ENCODE data around the gene PNPLA8. TPM values are rescaled to one million over a fixed set of nuclear protein-coding genes. Genes with fewer than 3 reads are reported as not detected.

PNPLA8 gene
- polyA plus RNA-seq, 3 donors: 10.2 to 80.0 (median 55.5) TPM

- H3K27me3 Mint-ChIP-seq (ENCODE audit: low read depth in 3 of 3): peaks cover 16 to 35% (median 19%) of the 10 kb centered on the region in 3 donors
- no peak overlapping the region for H2AFZ ChIP-seq (ENCODE audit: insufficient read depth, low read depth, low read length, poor library complexity, severe bottlenecking)
- H3K27me3 ChIP-seq (ENCODE audit: control insufficient read depth in 2 of 2, insufficient read depth in 2 of 2, low read length in 2 of 2): peaks cover 34 to 43% of the 10 kb centered on the region in 2 donors
- no peaks in the 10 kb centered on the region for H3K36me3 ChIP-seq (replicated peaks in 1 of 2; ENCODE audit: control insufficient read depth in 1 of 2, insufficient read depth in 2 of 2, low read length in 2 of 2)
- no peaks in the 10 kb centered on the region for H4K20me1 ChIP-seq (ENCODE audit: insufficient read depth, low read length)
- no peak overlapping the region for H3K27ac Mint-ChIP-seq
- no peak overlapping the region for H3K4me3 Mint-ChIP-seq
- H3K9me3 ChIP-seq (replicated peaks in 1 of 2; ENCODE audit: control insufficient read depth in 1 of 2, insufficient read depth in 1 of 2, low read length in 2 of 2): no peaks in the 10 kb centered on the region
- no peak for TF ChIP-seq CTCF (IDR thresholded peaks at IDR 0.05)
- no peak overlapping the region for H3K4me3 ChIP-seq (replicated peaks in 1 of 3; ENCODE audit: low read depth in 2 of 3, low read length in 3 of 3)
- H3K79me2 ChIP-seq (ENCODE audit: insufficient read depth, low read length): no peaks in the 10 kb centered on the region
- 93% methylated on average over 1 of the region's 4 CpGs for WGBS (ENCODE audit: insufficient coverage)
- no peaks in the 10 kb centered on the region for H3K9me3 Mint-ChIP-seq
- H3K9ac ChIP-seq (ENCODE audit: insufficient read depth, low read length, poor library complexity, severe bottlenecking): no peak overlapping the region
- DNase-seq: no peak
- H3K36me3 Mint-ChIP-seq: no peaks in the 10 kb centered on the region
- intact Hi-C loops (cut with micrococcal nuclease): no loop called here
- H3K4me1 ChIP-seq (ENCODE audit: control insufficient read depth in 1 of 2, insufficient read depth in 2 of 2, low read length in 2 of 2): peaks cover 0 to 5% of the 10 kb centered on the region in 2 donors
- no peak overlapping the region for H3K27ac ChIP-seq (ENCODE audit: low read depth in 1 of 2, low read length in 2 of 2)
- H3K4me1 Mint-ChIP-seq: peaks cover 8% of the 10 kb centered on the region
- no peak overlapping the region for H3K4me2 ChIP-seq (replicated peaks; ENCODE audit: extremely low read depth, low read length, poor library complexity, severe bottlenecking)
Observed at GRCh38 chr7:108424013-108424412, 101.9 kb downstream of the PNPLA8 start.

- Histone ChIP-seq H2AFZ (ENCODE audit: insufficient read depth, low read depth, low read length, poor library complexity, severe bottlenecking) (no peak overlapping the region), H3K9ac (ENCODE audit: insufficient read depth, low read length, poor library complexity, severe bottlenecking) (no peak overlapping the region), H3K4me1 (ENCODE audit: control insufficient read depth in 1 of 2, insufficient read depth in 2 of 2, low read length in 2 of 2) (peaks cover 0 to 5% of the 10 kb centered on the region in 2 donors), H3K4me3 (replicated peaks in 1 of 3; ENCODE audit: low read depth in 2 of 3, low read length in 3 of 3) (no peak overlapping the region), H3K36me3 (replicated peaks in 1 of 2; ENCODE audit: control insufficient read depth in 1 of 2, insufficient read depth in 2 of 2, low read length in 2 of 2) (no peaks in the 10 kb centered on the region), H3K79me2 (ENCODE audit: insufficient read depth, low read length) (no peaks in the 10 kb centered on the region), H3K9me3 (replicated peaks in 1 of 2; ENCODE audit: control insufficient read depth in 1 of 2, insufficient read depth in 1 of 2, low read length in 2 of 2) (no peaks in the 10 kb centered on the region), H3K4me2 (replicated peaks; ENCODE audit: extremely low read depth, low read length, poor library complexity, severe bottlenecking) (no peak overlapping the region), H3K27me3 (ENCODE audit: control insufficient read depth in 2 of 2, insufficient read depth in 2 of 2, low read length in 2 of 2) (peaks cover 36 to 48% of the 10 kb centered on the region in 2 donors), H4K20me1 (ENCODE audit: insufficient read depth, low read length) (no peaks in the 10 kb centered on the region), H3K27ac (ENCODE audit: low read depth in 1 of 2, low read length in 2 of 2) (no peak overlapping the region)
- intact Hi-C loops (cut with micrococcal nuclease): no loop called here
- no peak overlapping the region for H3K4me3 Mint-ChIP-seq
- 100% methylated on average over 1 of the region's 5 CpGs for WGBS (ENCODE audit: insufficient coverage)
- no peak for DNase-seq
- H3K4me1 Mint-ChIP-seq: peaks cover 8% of the 10 kb centered on the region
- H3K9me3 Mint-ChIP-seq: no peaks in the 10 kb centered on the region
- no peak overlapping the region for H3K27ac Mint-ChIP-seq
- no peak for TF ChIP-seq CTCF (IDR thresholded peaks at IDR 0.05)
- no peaks in the 10 kb centered on the region for H3K36me3 Mint-ChIP-seq
- H3K27me3 Mint-ChIP-seq (ENCODE audit: low read depth in 3 of 3): peaks cover 18 to 37% (median 23%) of the 10 kb centered on the region in 3 donors
Observed at GRCh38 chr7:108423089-108423989, 102.6 kb downstream of the PNPLA8 start.
